Prostate gland (tissue), 2 donors: ENCODE data around the gene BPIFA2.

Source experiments
- POLR2A ChIP-seq: fragments of 450-650 bp; IDR thresholded peaks from one replicate; pipeline ENCODE4 v1.6.1; 2016; ENCODE audit warnings: antibody characterized with exemption, mild to moderate bottlenecking
- POLR2AphosphoS5 ChIP-seq: sonication (generic); formaldehyde crosslinking; IDR thresholded peaks from one replicate; pipeline ENCODE4 v1.6.1; 2017; ENCODE audit warnings: antibody characterized with exemption
- TF ChIP-seq, protein P1 (sequence below), 4 experiments: fragments of 200-600 bp in 2 of 4; fragments of 450-650 bp in 2 of 4; sonication (generic) in 2 of 4; IDR thresholded peaks; 1 replicate in 3 of 4; 2 replicates in 1 of 4; pipeline ENCODE4 v1.5.1; 2016 to 2019; ENCODE audit warnings: antibody characterized with exemption in 4 of 4, mild to moderate bottlenecking in 2 of 4, moderate library complexity in 2 of 4

DNA sequence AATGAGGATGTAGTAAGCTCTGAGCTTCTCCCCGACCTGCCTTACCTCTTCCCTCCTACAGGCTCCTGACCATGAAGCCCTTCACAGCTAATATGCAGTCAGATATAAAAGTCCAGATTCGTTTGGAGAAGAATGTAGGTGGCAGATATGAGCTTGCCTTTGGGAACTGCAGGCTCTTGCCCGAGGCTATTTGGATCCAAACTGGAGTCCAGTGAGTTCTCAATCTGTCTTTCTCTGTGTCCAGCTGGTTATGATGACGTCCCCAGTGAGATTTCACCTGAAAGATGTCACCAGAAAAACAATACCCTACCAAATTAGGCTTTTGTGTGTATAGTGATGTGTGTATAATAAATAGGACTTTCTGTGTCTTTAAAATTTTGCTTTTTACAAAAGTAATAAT lies 34.5 kb downstream of the BPIFA2 start:
- TF ChIP-seq, protein P1, sequence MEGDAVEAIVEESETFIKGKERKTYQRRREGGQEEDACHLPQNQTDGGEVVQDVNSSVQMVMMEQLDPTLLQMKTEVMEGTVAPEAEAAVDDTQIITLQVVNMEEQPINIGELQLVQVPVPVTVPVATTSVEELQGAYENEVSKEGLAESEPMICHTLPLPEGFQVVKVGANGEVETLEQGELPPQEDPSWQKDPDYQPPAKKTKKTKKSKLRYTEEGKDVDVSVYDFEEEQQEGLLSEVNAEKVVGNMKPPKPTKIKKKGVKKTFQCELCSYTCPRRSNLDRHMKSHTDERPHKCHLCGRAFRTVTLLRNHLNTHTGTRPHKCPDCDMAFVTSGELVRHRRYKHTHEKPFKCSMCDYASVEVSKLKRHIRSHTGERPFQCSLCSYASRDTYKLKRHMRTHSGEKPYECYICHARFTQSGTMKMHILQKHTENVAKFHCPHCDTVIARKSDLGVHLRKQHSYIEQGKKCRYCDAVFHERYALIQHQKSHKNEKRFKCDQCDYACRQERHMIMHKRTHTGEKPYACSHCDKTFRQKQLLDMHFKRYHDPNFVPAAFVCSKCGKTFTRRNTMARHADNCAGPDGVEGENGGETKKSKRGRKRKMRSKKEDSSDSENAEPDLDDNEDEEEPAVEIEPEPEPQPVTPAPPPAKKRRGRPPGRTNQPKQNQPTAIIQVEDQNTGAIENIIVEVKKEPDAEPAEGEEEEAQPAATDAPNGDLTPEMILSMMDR (IDR thresholded peaks at IDR 0.05): no peak
- TF ChIP-seq POLR2AphosphoS5: no peak
- TF ChIP-seq POLR2A: no peak
